GM23338 (cell line): ENCODE results near the gene GPR183. TPM values are rescaled to one million over a fixed set of nuclear protein-coding genes. Genes with fewer than 3 reads are reported as not detected.

Source experiments
- ATAC-seq: fragments of 200-7000 bp; cut with Tn5 transposase; 3 replicates; pipeline ENCODE4 v1.9.1; 2020
- DNase-seq: peaks from one replicate; pipeline ENCODE4 v3.0.0-alpha.2; 2015; ENCODE audit warnings: low spot score
- H2AFZ ChIP-seq: fragments of 200-600 bp; sonication (generic); 2 replicates; pipeline ENCODE4 v1.8.0; 2016; ENCODE audit warnings: antibody characterized with exemption, mild to moderate bottlenecking, moderate library complexity
- H3F3A ChIP-seq: fragments of 200-600 bp; sonication (generic); replicated peaks from 2 replicates; pipeline ENCODE4 v1.8.0; 2017; ENCODE audit warnings: antibody characterized with exemption, mixed run types, low read depth
- H3K27ac ChIP-seq: fragments of 200-600 bp; sonication (generic); 2 replicates; pipeline ENCODE4 v1.6.1; 2016; ENCODE audit warnings: low read depth
- H3K27me3 ChIP-seq: fragments of 200-600 bp; sonication (generic); 2 replicates; pipeline ENCODE4 v1.8.0; 2016; ENCODE audit warnings: mild to moderate bottlenecking, mixed run types, moderate library complexity; ENCODE audit not compliant: insufficient read depth
- H3K36me3 ChIP-seq: fragments of 200-600 bp; sonication (generic); 2 replicates; pipeline ENCODE4 v1.8.0; 2016; ENCODE audit warnings: mild to moderate bottlenecking; ENCODE audit not compliant: insufficient read depth
- H3K4me1 ChIP-seq: fragments of 200-600 bp; sonication (generic); 2 replicates; pipeline ENCODE4 v1.8.0; 2016; ENCODE audit warnings: mild to moderate bottlenecking, moderate library complexity; ENCODE audit not compliant: insufficient read depth
- H3K4me2 ChIP-seq: fragments of 200-600 bp; sonication (generic); 2 replicates; pipeline ENCODE4 v1.7.1; 2017; ENCODE audit warnings: mixed run types
- H3K4me3 ChIP-seq: fragments of 200-600 bp; sonication (generic); 2 replicates; pipeline ENCODE4 v1.6.1; 2016; ENCODE audit warnings: mixed run types
- H3K79me2 ChIP-seq: fragments of 200-600 bp; sonication (generic); replicated peaks from 2 replicates; pipeline ENCODE4 v1.8.0; 2017; ENCODE audit warnings: mild to moderate bottlenecking; ENCODE audit not compliant: insufficient read depth
- H3K9me2 ChIP-seq: fragments of 200-600 bp; sonication (generic); 2 replicates; pipeline ENCODE4 v1.8.0; 2017; ENCODE audit not compliant: insufficient read depth
- H4K20me1 ChIP-seq: fragments of 200-600 bp; sonication (generic); replicated peaks from 2 replicates; pipeline ENCODE4 v1.8.0; 2017; ENCODE audit warnings: mild to moderate bottlenecking; ENCODE audit not compliant: insufficient read depth
- H3K27ac Mint-ChIP-seq: 2 replicates; pipeline ENCODE4 v1.8.0; 2020; ENCODE audit warnings: inconsistent platforms, mild to moderate bottlenecking, moderate library complexity, mixed read lengths
- H3K27me3 Mint-ChIP-seq: 3 replicates; pipeline ENCODE4 v1.8.0; 2022; ENCODE audit warnings: low read depth, mild to moderate bottlenecking, moderate library complexity, mixed read lengths, inconsistent platforms; ENCODE audit not compliant: insufficient read depth, poor library complexity
- H3K36me3 Mint-ChIP-seq: 3 replicates; pipeline ENCODE4 v1.8.0; 2021; ENCODE audit warnings: low read depth, mild to moderate bottlenecking, inconsistent platforms, moderate library complexity, mixed read lengths
- H3K4me1 Mint-ChIP-seq: 3 replicates; pipeline ENCODE4 v1.8.0; 2020; ENCODE audit warnings: mild to moderate bottlenecking, inconsistent platforms, mixed read lengths
- H3K4me3 Mint-ChIP-seq: 3 replicates; pipeline ENCODE4 v1.8.0; 2021; ENCODE audit warnings: moderate library complexity, mild to moderate bottlenecking, inconsistent platforms, mixed read lengths
- H3K9me3 Mint-ChIP-seq: 3 replicates; pipeline ENCODE4 v1.8.0; 2020; ENCODE audit warnings: moderate library complexity, mild to moderate bottlenecking, inconsistent platforms, mixed read lengths
- CREB1 ChIP-seq: fragments of 250-450 bp; sonication (Bioruptor Pico); IDR thresholded peaks from 2 replicates; pipeline ENCODE4 v1.5.0; 2020; ENCODE audit warnings: low read depth, mild to moderate bottlenecking, moderate library complexity
- ETS1 ChIP-seq: IDR thresholded peaks from 2 replicates; pipeline ENCODE4 v1.6.1; 2016; ENCODE audit warnings: antibody characterized with exemption
- JUNB ChIP-seq: IDR thresholded peaks from one replicate; pipeline ENCODE4 v1.6.1; 2016; ENCODE audit warnings: antibody characterized with exemption; ENCODE audit not compliant: unreplicated experiment
- POLR2AphosphoS5 ChIP-seq: IDR thresholded peaks from 2 replicates; pipeline ENCODE4 v1.6.1; 2016; ENCODE audit warnings: antibody characterized with exemption, low read depth
- ZNF114 ChIP-seq: fragments of 250-450 bp; sonication (Bioruptor Pico); IDR thresholded peaks from 2 replicates; pipeline ENCODE4 v1.5.0; 2020; ENCODE audit warnings: mild to moderate bottlenecking, moderate library complexity
- ZNF331 ChIP-seq: fragments of 250-450 bp; sonication (Bioruptor Pico); IDR thresholded peaks from 2 replicates; pipeline ENCODE4 v1.5.0; 2020; ENCODE audit warnings: low read depth, mild to moderate bottlenecking, moderate library complexity
- polyA plus RNA-seq: library from polyadenylated mRNA; unstranded; fragments of >200 nt; fragmentation: Nextera tagmentation; extraction: Ambion mirVana; gene quantifications from 2 replicates; pipeline ENCODE4 v1.2.1, GENCODE V29; 2016
- total RNA-seq: library from RNA; depleted of rRNA; stranded (reverse); fragments of >200 nt; shearing (Covaris generic); gene quantifications from 2 replicates; pipeline ENCODE4 v1.2.3, GENCODE V29; 2014
- TF ChIP-seq, protein P1 (sequence below), 2 experiments: fragments of 200-600 bp in 1 of 2; sonication (generic) in 1 of 2; conservative IDR thresholded peaks; 2 replicates each; pipeline versions ENCODE4 v1.5.1 to v1.6.1; 2016 to 2017; ENCODE audit warnings: antibody characterized with exemption in 2 of 2, low read depth in 2 of 2, mild to moderate bottlenecking in 2 of 2, moderate library complexity in 1 of 2

The GPR183 gene
- total and polyA plus RNA-seq, 2 experiments from 2014 or later, result 0.78 TPM; not detected in 1

- H3K27ac Mint-ChIP-seq, result no peak overlapping the region
- peaks cover 11% of the 10 kb centered on the region for H3K27me3 Mint-ChIP-seq
- H3K4me1 Mint-ChIP-seq, result peaks cover 12% of the 10 kb centered on the region
- Histone ChIP-seq H2AFZ (no peak overlapping the region), H3K79me2 (no peaks in the 10 kb centered on the region), H3K4me1 (no peaks in the 10 kb centered on the region), H3K27me3 (no peaks in the 10 kb centered on the region), H3K36me3 (no peaks in the 10 kb centered on the region; the same call in 1 of the 2 replicates), H4K20me1 (peaks cover 6% of the 10 kb centered on the region), H3K27ac (no peak overlapping the region), H3K4me2 (no peak overlapping the region), H3K4me3 (no peak overlapping the region), H3K9me2 (no peaks in the 10 kb centered on the region), H3F3A (no peaks in the 10 kb centered on the region)
- TF ChIP-seq POLR2AphosphoS5 (no peak), CREB1 (CRISPR knock-in tag) (no peak), ZNF114 (no peak)
- DNase-seq (no peak), ATAC-seq (no peak)
- no peaks in the 10 kb centered on the region for H3K9me3 Mint-ChIP-seq
- peaks cover 3% of the 10 kb centered on the region; the same call in 2 of the 3 replicates for H3K36me3 Mint-ChIP-seq
- H3K4me3 Mint-ChIP-seq, result no peak overlapping the region
These were observed 48.2 kb upstream of the GPR183 start for GRCh38 chr13:99355267-99356011.

DNA sequence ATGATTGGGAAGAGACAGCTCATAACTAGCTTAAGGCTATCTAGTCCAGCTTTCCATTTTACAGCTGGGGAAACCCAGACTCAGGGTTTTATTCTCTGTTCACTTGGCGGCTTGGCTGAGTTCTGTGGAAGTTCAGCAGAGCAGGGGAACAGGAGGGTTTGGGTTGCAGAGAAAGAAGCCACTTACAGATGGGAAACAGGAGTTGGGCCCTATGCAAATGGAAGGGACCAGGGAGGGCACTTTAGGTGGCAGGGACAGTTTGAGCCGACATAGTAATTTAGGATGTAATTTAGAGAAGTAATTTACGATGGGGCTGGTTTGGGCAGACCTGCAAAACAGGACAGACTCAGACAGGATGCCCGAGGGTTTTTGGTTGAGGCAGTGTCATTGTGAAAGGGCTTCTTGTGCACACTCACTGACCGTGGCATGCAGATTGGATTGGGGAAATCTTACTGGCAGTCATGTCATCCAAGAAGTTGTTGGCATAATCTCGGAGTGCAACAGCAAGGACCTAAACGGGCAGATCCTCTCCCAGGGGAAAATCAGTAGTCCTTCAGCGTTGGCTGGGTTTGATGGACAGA, 47.3 kb upstream of the GPR183 start:
- H3K4me3 Mint-ChIP-seq, result no peak overlapping the region
- no peak overlapping the region for H3K4me2 ChIP-seq
- H3K36me3 Mint-ChIP-seq, result peaks cover 3% of the 10 kb centered on the region; the same call in 2 of the 3 replicates
- no peaks in the 10 kb centered on the region for H3K9me3 Mint-ChIP-seq
- H3K27me3 ChIP-seq, result no peaks in the 10 kb centered on the region
- peaks cover 6% of the 10 kb centered on the region; the same call in 1 of the 2 replicates for H4K20me1 ChIP-seq
- peaks cover 6% of the 10 kb centered on the region for H3K4me1 Mint-ChIP-seq
- H3F3A ChIP-seq, result no peaks in the 10 kb centered on the region
- H3K27me3 Mint-ChIP-seq, result peaks cover 8% of the 10 kb centered on the region
- no peak for ATAC-seq
- no peaks in the 10 kb centered on the region; the same call in 1 of the 2 replicates for H3K36me3 ChIP-seq
- no peak overlapping the region for H3K27ac ChIP-seq
- no peak overlapping the region for H3K27ac Mint-ChIP-seq
- no peaks in the 10 kb centered on the region for H3K4me1 ChIP-seq
- TF ChIP-seq JUNB (no peak), ZNF331 (CRISPR knock-in tag) (no peak), ETS1 (no peak)
- TF ChIP-seq, protein P1, sequence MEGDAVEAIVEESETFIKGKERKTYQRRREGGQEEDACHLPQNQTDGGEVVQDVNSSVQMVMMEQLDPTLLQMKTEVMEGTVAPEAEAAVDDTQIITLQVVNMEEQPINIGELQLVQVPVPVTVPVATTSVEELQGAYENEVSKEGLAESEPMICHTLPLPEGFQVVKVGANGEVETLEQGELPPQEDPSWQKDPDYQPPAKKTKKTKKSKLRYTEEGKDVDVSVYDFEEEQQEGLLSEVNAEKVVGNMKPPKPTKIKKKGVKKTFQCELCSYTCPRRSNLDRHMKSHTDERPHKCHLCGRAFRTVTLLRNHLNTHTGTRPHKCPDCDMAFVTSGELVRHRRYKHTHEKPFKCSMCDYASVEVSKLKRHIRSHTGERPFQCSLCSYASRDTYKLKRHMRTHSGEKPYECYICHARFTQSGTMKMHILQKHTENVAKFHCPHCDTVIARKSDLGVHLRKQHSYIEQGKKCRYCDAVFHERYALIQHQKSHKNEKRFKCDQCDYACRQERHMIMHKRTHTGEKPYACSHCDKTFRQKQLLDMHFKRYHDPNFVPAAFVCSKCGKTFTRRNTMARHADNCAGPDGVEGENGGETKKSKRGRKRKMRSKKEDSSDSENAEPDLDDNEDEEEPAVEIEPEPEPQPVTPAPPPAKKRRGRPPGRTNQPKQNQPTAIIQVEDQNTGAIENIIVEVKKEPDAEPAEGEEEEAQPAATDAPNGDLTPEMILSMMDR (conservative IDR thresholded peaks at IDR 0.05; ENCODE audit: low read depth in 2 of 2), result no peak
- H3K79me2 ChIP-seq, result no peaks in the 10 kb centered on the region
- H3K4me3 ChIP-seq, result no peak overlapping the region
- no peaks in the 10 kb centered on the region for H3K9me2 ChIP-seq
- no peak overlapping the region for H2AFZ ChIP-seq
- no peak for DNase-seq
